ENCODE results near the gene PRIMA1.

GRCh38 chr14:93794756-93795155 lies 6.5 kb upstream of the PRIMA1 start:
- TF ChIP-seq, protein P1, sequence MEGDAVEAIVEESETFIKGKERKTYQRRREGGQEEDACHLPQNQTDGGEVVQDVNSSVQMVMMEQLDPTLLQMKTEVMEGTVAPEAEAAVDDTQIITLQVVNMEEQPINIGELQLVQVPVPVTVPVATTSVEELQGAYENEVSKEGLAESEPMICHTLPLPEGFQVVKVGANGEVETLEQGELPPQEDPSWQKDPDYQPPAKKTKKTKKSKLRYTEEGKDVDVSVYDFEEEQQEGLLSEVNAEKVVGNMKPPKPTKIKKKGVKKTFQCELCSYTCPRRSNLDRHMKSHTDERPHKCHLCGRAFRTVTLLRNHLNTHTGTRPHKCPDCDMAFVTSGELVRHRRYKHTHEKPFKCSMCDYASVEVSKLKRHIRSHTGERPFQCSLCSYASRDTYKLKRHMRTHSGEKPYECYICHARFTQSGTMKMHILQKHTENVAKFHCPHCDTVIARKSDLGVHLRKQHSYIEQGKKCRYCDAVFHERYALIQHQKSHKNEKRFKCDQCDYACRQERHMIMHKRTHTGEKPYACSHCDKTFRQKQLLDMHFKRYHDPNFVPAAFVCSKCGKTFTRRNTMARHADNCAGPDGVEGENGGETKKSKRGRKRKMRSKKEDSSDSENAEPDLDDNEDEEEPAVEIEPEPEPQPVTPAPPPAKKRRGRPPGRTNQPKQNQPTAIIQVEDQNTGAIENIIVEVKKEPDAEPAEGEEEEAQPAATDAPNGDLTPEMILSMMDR (IDR thresholded peaks at IDR 0.05): no peak
- TF ChIP-seq POLR2A (IDR thresholded peaks at IDR 0.05) (no peak), POLR2AphosphoS5 (IDR thresholded peaks at IDR 0.05) (no peak)
